ENCODE measurements around the gene QPCTL.
"Not testable (repeated sequence)": the region's sequence is repeated elsewhere in the genome, so short reads cannot be mapped to it uniquely, and the experiment has no call there.

Gene QPCTL

DNA sequence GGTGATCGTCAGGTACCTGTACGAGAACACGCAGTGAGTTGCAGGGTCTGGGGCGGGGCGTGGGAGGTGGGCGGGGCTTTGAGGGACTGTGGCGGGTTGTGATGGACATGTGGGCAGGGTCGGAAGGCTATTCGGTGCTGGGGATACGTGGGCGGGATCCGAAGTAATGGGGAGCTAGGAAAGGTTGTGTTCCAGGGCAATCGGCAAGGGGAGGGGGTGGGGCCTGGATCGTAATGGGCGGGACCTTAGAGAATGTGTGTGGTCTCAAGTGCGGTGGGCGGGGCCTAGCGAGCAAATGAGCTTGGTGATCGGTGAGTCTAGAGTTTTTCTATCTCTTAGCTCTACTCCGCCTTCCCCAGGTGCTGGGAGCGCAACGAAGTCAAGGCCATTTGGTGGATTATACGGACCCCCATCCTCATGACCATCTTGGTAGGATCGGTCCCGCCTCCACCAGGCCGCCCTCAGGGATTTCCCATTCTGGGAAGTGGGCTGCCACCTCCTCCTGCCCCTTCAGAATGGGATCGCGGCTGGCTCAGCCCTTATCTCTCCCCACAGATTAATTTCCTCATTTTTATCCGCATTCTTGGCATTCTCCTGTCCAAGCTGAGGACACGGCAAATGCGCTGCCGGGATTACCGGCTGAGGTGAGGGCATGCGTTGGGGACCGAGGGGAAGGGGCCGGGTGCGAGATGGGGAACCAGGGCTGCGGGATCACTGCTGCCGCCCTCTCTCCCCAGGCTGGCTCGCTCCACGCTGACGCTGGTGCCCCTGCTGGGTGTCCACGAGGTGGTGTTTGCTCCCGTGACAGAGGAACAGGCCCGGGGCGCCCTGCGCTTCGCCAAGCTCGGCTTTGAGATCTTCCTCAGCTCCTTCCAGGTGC is 14.9 kb upstream of the QPCTL start:
- no peak for DNase-seq

DNA sequence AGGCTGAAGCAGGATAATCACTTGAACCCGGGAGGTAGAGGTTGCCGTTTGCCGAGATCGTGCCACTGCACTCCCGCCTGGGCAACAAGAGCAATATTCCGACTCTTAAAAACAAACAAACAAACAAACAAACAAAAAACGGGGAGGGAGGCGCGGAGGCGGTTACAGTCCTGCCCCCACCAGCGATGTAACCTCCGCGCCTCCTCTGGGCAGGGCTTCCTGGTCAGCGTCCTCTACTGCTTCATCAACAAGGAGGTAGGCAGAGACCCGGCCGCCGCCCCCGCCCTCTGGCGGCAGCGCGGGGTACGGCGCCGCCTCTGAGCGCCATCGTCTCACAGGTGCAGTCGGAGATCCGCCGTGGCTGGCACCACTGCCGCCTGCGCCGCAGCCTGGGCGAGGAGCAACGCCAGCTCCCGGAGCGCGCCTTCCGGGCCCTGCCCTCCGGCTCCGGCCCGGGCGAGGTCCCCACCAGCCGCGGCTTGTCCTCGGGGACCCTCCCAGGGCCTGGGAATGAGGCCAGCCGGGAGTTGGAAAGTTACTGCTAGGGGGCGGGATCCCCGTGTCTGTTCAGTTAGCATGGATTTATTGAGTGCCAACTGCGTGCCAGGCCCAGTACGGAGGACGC is 11.0 kb upstream of the QPCTL start:
- DNase-seq, result peak; percentile 77

GRCh38 chr19:45682117-45682516 is 10.3 kb upstream of the QPCTL start:
- no peak for DNase-seq

GRCh38 chr19:45682908-45683307 is 9.6 kb upstream of the QPCTL start:
- DNase-seq, result no peak

DNA sequence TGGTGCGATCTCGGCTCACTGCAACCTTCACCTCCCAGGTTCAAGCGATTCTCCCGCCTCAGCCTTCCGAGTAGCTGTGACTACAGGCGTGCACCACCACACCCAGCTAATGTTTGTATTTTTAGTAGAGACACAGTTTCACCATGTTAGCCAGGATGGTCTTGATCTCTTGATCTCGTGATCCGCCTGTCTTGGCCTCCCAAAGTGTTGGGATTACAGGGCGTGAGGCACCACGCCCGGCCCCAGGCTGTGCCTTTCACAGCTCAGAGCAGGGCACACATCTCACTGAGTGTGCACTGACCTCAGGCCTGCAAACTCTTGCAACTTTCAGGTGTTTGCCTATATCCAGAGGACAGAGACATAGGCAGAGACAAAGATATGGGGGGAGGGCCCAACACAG is 7.4 kb upstream of the QPCTL start:
- DNase-seq, result not testable (repeated sequence)

DNA sequence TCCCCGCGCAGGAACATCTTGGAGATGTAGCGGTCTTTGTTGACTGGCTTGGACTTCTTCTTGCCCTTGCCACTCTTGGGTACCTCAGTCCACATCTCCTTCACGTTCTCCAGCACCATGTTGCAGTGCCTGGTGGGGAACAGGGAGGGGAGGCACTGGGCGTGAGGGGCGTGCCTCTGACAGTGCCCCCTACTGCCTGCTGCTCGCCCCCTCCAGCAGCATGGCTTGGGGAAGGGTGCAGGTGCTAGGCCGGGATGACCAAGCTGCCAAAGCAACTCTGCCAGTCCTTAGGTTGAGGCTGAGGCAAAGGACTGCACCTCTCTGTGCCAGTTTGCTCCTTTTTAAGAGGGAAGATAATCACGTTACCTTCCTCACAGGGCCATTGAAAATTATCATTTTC is 4.9 kb upstream of the QPCTL start:
- DNase-seq, result no peak

DNA sequence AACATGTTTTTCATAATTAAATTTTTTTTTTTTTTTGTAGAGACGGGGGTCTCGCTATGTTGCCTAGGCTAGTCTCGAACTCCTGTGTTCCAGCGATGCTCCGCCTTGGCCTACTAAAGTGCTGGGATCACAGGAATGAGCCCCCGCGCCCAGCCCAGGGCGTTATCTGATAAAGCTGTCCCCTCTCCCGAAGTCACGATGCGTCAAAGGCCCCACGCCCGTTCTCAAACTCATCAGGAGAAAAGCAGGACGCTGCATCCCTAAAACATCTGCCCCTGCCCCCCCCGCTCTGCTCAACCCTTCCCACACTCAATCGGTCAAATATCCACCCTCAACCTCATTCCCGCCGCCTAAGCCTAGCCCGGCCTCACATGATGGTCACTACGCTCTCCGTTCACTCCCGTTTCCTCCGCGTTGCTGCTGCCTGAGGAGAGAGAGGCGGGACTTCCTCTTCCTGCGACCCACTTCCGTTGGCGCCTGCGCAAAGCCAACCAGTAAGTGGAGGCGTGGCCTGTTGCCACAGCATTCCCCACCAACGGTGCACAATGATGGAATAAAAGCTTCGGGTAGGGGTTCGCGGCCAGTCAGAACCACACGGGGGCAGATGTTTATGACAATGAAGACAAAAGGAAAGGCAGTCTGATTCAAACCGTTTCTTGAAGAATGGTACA is 815 bp upstream of the QPCTL start, which contains the start of gene SNRPD2:
TSS of gene SNRPD2 (minus strand) at position 438 of the 671 bp plus-strand sequence. CDS start at position 373, 65 bp downstream.
- peak; percentile 99 for DNase-seq

- DNase-seq, result peak; percentile 46
Measured at GRCh38 chr19:45693106-45693788, 781 bp downstream of the QPCTL start.

GRCh38 chr19:45701676-45702075 is 9.2 kb downstream of the QPCTL start:
- DNase-seq, result no peak

DNA sequence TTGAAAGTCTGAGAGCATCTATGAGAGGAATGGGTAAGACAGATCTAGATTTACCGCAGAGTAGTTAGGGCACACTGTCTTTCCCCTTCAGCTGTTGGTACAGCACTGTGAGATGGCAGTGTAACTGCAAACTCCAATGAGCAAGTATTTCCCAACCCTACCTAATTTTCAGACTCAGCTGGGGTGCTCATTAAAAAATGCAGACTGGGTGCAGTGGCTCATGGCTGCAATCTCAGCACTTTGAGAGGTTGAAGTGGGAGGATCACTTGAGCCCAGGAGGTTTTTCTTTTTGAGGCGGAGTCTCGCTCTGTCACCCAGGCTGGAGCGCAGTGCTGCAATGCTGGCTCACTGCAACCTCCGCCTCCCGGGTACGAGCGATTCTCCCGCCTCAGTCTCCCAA is 12.6 kb downstream of the QPCTL start:
- no peak for DNase-seq

DNA sequence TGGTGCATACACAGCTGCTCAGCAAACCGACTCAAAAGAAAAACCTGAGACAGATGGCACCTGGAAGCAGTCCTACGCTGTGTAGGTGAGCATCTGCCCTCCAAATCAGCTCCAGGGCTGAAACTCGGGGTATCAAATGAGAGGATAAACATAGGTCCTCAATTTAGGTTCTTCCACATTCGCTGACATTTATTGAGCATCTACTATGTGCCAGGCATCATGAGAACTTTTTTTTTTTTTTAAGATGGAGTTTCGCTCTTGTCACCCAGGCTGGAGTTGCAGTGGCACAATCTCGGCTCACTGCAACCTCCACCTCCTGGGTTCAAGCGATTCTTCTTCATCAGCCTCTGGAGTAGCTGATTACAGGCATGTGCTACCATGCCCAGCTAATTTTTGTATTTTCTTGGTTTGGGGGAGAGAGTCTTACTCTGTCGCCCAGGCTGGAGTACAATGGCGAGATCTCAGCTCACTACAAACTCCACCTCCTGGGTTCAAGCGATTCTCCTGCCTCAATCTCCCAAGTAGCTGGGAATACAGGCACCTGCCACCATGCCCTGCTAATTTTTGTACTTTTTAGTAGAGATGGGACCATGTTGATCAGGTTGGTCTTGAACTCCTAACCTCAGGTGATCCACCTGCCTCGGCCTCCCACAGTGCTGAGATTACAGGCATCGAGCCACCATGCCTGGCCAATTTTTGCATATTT is 13.4 kb downstream of the QPCTL start:
- DNase-seq, result no peak

GRCh38 chr19:45710356-45711130 is 18.1 kb downstream of the QPCTL start:
- no peak for DNase-seq

DNA sequence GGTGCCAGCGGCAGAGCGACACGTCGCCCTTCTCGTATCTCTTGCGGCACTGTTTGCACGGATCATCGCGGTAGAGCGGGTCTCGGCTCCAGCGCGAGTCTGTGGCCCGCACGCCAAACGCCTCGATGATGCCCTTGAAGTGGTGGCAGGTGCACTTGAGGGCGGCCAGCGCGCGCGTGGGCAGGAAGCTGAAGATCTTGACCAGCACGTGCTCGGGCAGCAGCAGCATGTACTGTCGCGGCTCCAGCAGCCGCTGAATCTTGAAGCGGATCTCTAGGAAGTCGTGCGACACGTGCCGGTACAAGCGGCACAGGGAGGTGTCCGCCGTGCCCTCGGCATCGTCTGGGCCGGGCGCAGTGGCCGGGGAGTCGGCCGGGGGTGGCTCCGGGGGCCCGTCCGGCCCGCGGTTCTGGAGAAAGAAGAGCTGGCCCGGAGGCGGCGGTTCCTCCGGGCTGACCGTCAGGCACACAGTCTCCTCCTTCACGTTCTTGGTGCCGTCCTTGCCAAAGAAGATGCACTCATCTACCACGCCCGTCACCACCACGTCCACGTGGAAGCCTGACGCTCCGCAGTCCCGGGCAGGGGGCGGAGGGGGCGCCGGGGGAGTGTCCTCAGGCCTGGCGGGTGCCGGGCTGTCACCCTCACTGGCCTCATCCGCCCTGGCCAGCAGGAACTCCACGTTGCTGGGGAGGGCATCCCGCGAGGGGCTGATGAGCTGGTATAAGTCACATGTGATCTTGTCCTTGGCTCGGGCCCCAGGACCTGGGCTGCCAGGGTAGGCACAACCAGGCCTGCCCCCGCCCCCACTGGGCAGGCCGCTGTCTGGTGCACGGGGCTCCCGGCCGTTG is 19.6 kb downstream of the QPCTL start:
- no peak for DNase-seq

DNA sequence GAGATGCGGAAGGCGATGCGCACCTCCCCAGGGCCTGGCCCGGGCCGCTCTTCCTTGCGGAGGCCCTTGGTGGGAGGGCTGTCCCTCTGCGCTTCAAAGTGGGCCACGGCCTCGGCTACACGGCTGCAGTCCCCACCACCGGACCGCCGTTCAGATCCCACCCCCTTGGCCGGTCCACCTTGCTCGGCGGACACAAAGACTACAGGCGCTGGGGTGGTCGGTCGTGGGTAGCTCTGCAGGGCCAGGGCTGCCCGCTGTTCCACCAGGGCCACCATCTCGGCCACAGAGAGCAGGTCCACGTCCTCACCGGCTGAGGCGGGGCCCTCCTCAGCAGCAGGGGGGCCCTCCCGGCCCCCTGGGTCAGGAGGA is 20.2 kb downstream of the QPCTL start:
- no peak for DNase-seq

GRCh38 chr19:45713141-45713540 is 20.7 kb downstream of the QPCTL start:
- DNase-seq, result no peak

GRCh38 chr19:45715139-45715538 is 22.7 kb downstream of the QPCTL start:
- no peak for DNase-seq

- DNase-seq, result no peak
Measured at GRCh38 chr19:45716359-45717130, 24.1 kb downstream of the QPCTL start.

GRCh38 chr19:45717131-45717982 is 24.9 kb downstream of the QPCTL start:
- DNase-seq, result peak; percentile 97
